Daoy (cell line): ENCODE results near the gene TAF3. TPM values are rescaled to one million over a fixed set of nuclear protein-coding genes. Genes with fewer than 3 reads are reported as not detected.

ENCODE experiments used
- DNase-seq: peaks from one replicate; pipeline ENCODE4 v3.0.0-alpha.2; 2015; ENCODE audit warnings: low read depth
- total RNA-seq: library from RNA; depleted of rRNA; stranded (reverse); fragments of >200 nt; shearing (Covaris generic); gene quantifications from 2 replicates; pipeline ENCODE4 v1.2.3, GENCODE V29; 2014

TAF3 gene
- total RNA-seq, 1 experiment from 2014 or later, result 2.1 TPM

DNA sequence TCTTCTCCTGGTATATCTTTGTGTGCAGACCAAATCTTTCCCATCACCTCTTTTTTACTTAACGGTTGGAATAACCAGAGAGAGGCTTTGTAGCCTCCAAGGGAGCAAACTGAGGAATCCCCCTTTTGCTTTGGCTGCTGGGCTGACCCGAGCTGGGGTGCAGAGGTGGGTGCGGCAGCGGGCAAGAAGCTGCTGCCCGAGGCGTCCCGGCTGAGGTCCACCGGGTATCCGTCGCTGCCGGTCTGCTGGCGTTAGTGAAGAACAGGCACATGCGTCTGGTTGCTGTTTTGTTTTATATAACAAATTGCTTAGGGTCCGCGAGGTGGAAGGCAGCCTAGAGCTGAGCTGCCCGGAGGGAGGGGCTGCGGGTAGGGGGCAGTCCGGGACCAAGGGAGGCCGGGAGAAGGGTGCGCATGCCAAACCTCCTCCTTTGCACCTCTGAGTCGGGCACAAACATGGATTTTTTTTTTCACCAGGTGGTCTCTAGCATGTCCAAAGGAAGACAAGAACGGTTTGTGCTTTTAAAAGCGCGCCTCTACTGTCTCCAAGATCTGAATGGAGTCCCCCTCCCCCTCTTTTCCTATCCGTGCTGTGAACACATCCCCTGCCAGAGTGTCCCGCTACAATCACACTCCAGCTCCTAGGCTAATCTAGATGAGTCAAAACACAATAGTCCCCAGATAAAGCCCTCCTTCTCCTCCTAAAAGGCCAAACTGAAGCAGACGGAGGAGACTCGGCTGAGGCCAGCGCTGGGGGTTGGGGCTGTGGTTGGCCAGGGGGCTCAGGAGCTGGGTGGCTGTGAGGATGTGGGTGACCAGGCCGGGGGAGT is 229.4 kb downstream of the TAF3 start:
- DNase-seq, result no peak

DNA sequence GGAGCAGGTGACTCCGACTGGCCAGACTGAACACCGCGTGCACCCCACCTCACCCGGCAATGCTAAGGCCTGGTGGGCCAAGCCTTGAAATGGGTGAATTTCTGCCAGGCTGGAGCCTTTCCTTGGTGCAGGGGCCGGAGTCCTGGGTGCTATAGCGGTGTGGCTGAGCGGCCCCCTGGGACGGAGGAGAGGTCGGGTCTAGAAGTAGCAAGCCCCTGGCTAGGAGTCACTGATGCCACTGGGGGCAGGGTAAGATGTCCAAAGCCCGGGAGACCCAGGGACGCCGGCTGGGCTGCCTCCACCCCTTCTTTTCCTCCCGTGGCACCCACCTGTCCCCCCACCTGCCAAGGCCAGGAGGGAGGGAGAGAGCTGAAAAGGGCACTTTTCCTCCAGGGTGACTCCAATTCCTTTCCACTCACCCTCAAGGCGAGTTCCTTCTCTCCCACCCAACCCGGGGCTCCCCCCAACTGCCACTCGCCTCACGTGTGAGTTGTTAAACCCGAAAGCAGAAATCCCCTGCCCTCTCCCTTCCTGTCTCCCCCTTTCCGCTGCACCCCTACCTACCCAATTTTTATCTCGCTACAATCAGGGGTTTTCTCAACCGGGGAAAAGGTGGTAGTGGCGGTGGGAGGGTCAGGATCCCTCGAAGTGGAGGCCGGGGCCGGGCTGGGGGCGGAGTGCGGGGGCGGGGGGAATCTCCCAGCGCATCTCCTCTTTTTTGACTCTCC is 230.1 kb downstream of the TAF3 start:
- DNase-seq, result no peak

DNA sequence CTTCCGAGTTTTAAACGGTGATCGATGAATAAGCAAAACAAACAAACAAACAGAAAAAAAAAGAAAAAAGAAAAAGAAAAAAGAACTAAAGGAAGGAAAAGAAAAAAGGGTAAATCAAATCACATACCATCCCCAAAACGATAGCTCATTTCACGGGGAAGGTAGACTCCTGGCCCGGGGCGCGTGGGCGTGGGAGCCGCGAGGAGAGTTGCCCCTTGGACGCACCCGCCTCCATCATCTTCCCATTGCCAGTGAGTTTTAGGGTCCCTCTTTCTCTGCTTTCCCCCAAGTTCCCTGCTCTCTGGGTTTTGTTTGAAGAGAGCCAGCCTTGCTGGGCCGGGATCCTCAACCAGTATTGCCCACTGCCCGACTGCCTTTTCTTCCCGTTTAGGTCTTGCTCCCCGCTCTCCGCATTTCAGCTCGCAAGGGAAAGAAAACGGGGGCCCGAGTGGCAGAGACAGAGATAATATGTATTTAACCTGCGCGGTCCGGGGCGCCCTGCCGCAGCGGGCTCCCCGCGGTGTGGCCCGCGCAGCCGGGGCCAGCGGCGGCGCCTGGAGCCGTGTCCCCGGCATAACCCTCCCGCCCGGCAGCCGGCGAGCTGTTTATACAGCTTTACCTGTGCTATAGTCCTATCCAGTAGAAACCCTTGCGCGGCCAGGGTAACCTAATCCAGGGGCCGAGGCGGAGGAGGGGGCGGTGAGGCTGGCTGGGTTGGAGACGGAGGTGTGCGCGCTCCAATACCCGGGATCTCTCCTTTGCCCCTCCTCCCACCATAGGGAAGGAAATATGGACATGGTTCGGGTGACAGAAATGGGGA is 230.9 kb downstream of the TAF3 start:
- no peak for DNase-seq

DNA sequence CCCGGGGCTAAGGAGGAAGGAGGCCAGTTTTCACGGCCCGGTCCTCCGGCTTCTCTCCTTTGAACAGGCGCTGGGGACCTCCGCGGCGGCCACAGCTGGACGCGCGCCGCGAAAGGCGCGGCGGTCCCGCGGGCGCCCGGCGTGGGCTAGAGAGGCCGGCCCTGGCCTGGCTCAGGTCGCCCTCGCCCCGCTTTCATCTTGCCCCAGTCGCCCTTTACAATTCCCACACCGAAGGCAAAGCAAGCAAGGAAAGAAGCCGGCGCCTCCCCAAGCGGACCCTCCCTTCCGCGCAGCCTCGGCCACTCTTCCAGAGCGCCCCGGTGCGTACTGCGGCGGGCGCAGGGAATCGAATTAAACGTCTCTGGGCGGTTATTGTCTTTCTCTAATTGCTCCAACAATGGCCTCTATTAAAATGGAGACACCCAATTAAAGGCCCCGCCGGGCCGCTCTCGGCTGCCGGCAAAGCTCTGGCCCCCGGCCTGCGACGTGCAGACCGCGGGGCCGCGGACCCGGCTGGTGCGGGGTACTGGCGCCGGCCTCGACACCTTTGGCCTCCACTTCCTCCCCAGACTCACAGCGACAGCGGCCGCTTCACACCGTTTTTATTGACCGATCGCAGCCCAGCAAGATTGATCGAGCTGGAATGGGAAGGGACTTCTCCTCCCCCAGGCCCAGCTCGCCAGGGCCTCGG is 231.7 kb downstream of the TAF3 start:
- DNase-seq, result no peak

DNA sequence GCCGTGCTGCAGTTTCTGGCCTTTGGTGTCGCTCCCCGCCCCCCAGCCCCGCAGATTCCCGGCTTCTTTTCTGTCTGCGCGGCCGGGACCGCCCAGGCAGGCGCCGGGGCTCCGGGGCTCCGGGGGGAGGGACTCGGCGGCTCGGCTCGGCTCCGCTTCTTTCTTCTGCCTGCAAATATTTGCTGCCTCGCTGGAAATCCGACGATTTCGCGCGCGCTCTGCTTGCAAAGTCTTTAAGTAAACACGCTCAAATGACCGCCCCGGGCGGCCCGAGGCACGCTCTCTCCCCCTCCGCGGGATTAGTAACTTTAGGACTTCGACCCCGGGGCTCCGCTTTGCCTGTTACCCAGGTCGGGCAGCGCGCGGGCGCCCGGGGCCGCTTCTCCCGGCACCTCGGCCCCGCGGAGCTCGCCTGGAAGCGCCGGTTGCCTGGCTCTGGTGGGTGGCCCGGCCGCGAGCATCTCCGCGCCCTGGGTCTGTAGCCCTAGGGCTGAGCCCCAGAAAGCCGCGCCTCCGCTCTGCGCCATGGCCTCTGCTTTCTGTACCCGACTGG is 232.3 kb downstream of the TAF3 start:
- DNase-seq, result peak; percentile 49

DNA sequence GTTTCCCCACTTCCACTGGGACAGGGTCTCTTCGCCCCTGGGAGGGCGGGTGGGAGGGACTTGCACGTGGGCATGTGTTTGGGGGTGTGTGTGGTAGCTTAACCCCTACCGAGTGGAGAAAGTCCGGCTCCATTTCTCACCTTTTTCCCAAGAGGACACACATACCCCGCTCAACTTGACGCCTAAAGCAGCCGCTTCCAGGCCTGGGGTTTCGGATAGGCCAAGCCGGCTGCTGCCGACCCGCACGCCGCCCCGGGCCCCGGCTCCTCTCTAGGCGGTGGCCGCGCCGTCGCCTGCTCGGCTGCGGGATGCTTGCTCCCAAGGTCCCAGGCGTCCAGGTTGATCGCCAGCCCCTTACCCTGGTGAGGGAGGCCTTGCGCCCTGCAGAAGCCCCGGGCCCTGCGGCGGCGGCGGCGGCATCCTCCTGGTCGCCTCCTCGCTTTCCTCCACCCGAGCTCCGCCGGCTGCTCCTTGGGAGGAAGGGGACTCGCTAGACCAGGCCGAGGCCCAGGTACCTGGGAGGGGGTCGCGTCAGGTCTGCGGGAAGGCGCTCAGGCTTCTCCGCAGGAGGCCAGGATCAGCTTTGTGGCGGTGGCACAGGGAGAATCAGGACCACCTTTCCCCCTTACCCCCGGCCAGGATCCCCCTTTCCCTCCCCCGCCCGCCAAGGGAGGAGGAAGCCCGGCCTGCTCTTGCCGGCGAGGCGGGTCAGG is 233.0 kb downstream of the TAF3 start:
- DNase-seq, result no peak

DNA sequence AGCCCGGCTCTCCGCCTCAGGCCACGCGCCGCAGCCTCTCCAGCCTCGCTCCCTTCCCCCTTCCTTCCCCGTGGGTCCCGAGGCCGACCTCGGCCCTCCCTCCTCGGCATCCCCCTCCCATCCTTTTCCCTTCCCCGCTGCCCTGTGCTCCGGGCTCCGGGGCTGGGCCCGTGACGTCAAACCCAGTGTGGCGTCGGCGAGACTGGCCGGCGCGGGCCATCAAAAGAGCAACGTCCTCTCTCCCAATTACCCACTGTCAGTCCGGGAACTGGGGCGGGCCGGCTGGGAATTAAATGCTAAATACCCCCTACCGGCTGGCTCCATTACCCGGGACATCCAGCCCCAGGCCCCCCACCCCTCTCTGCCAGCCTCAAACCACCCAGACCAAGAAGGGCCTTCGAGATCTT is 233.5 kb downstream of the TAF3 start:
- DNase-seq, result no peak

DNA sequence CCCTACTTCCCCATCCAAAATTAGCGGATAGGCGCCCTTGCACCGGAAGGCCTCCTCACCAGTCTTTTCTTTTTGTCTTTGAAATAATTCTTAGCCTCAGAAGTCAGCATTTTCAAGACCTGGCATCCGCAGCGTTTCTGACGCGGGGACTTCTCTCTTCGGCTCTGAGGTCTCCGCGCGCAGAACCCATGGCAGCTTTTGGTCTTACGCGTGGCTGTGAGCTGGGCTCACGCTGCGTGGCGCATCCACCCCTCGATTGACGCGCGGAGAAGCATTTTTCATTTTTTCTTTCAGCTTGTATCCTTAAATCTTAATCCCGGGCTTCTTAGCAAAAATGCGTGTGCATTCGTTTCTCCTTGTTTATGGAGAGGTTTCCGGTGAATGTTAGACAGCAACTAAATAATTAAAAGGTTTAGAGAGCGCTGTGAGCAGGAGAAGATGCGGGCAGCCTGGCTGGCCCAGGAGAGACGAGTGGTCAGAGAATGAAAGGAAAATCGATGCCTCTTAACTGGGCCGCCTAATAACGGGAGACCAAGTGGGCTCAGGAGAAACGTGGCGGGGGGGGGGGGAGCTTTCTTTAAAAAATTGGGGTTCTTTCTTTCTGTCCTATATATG is 234.1 kb downstream of the TAF3 start:
- DNase-seq, result no peak

DNA sequence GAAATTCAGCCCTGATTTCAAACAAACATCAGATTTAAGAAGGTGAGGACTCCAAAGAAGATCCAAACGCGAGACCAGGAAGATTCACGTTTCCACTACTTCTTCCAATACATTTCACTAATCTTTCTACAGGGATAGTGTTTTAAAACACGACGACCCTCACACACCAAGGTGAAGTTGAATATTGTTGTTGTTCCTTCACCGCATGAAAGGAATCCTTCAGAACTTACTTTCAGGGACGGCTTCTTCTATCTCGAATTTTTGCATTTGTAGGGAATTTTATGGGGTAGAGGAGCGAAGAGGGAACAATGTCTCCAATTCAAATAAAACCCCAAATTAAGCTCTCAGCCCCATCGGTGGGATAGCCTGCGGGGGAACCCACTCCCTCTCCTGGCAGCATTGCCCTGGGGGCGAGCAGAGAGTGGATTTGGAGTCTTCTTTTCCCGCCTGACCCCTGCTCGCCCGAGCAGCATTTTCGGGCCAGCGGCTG is 234.7 kb downstream of the TAF3 start:
- no peak for DNase-seq

DNA sequence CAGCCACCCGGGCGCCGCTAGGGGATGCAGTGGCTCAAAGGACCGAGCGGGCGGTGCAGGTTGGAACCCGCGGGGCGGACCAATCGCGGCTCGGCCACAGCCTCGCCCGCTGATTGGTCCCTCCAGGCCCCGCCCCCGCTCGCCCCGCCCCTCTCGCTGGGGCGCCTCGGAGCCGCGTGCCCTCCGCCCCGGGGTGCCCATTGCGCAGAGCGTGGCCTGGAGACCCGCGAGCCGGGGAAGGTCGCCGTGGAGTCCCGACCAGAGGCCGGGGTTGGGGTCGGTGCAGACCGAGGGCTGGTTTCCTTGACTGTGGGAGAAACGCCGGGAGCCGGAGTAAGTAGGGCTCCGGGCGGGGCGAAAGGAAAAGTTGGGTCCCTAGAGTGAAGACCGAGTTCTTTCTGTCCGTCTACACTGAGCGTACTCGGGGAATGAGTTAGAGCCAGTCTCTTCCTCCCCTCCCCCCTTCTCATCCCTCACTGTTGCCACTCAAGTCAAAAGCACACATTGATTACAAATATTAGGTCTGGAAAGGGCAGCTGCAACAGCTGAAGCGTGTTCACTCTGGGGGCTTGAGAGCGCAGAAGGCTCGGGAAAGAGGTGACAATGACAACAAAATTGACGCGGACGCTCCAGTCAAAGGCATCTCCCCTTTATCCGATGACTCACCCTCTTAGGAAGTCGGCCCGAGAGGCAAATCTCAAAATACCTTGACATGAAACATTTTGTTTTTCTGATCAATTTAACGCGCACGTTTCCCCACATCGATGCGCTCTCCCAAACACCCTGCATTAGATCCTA is 235.3 kb downstream of the TAF3 start:
- DNase-seq, result peak; percentile 91

DNA sequence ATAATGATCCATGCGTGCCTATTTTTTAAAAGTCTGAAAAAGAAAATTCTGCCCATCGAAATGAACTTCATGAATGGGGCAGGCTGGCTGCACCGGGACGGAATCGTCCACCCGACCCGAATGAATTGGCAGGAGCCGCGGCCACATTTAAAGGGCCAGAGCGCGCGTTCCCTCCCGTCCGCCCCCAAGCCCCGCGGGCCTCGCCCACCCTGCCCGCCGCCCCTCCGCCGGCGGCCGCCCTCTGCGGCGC is 235.9 kb downstream of the TAF3 start:
- peak; percentile 58 for DNase-seq

DNA sequence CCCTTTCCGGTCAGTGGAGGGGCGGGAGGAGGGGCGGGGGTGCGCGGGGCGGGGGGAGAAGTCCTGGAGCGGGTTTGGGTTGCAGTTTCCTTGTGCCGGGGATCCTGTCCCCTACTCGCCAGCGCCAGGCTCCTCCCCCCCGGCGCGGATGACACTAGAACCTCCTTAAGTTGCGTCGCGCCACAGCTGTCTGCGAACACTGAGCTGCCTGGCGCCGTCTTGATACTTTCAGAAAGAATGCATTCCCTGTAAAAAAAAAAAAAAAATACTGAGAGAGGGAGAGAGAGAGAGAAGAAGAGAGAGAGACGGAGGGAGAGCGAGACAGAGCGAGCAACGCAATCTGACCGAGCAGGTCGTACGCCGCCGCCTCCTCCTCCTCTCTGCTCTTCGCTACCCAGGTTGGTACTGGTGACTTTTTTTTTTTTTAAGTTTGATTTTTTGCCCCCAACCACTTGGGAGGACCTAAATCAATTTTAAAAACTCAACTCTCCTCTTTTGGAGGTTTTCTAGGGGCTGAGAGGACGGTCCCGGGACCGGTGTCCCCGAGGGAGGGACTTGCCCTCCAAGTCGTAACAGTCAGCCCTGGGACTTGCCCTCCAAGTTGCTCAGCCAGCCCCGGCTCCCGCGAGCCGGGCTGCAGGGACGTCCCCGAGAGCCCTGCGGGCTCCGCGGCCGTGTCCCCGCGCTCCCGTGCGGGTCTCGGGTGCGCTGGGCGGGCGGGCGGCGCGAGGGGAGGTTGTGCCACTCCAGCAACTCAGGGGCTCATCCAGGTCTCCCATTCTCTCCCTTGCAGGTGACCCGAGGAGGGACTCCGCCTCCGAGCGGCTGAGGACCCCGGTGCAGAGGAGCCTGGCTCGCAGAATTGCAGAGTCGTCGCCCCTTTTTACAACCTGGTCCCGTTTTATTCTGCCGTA is 236.4 kb downstream of the TAF3 start, which contains the start of gene GATA3:
TSS of gene GATA3 (plus strand) at position 195 of the 914 bp plus-strand sequence. CDS start 968 bp downstream, outside the sequence.
- DNase-seq, result peak; percentile 73

DNA sequence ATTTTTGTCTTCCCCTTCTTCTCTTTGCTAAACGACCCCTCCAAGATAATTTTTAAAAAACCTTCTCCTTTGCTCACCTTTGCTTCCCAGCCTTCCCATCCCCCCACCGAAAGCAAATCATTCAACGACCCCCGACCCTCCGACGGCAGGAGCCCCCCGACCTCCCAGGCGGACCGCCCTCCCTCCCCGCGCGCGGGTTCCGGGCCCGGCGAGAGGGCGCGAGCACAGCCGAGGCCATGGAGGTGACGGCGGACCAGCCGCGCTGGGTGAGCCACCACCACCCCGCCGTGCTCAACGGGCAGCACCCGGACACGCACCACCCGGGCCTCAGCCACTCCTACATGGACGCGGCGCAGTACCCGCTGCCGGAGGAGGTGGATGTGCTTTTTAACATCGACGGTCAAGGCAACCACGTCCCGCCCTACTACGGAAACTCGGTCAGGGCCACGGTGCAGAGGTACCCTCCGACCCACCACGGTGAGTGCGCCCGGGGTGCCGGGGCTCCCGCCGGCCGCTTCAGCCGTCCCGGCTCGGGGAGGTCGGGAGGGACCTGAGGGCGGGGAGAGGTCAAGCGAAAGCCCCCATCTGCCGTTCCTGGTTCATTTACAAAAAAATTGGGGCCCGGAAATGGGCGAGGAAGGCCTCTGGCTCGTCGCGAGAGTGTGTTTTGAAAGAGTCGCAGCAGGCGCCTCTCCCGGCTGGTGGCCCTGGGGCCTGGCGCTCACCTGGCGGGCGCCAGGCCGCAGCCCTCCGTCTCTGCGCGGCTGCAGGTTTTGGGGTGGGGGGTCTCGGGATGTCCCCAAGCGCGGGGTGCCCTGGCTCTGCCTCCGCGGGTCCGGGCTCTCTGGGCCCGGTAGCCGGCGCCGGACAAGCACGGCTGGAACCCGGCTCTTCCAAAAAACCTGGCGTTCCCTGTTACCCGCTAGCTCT is 237.4 kb downstream of the TAF3 start:
- no peak for DNase-seq

DNA sequence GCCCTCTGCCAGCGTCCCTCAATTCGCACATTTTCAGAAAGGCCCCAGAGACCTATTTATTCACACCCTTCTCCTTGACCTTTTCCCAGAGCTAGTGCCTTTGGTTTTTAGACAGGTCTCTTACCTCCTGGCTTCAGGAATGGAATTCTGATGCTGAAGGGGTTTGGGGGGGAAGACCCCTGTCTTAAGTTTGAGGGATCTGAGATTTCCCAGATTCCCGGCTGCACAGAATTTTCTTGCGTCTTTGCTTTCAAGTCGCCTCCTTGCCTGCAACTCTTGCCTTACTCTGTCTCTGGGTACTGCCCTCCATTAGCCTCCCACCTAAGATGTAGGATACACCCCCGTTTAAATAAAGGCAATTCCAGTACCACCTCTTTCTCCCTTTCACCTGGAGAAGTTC is 238.1 kb downstream of the TAF3 start:
- DNase-seq, result no peak

DNA sequence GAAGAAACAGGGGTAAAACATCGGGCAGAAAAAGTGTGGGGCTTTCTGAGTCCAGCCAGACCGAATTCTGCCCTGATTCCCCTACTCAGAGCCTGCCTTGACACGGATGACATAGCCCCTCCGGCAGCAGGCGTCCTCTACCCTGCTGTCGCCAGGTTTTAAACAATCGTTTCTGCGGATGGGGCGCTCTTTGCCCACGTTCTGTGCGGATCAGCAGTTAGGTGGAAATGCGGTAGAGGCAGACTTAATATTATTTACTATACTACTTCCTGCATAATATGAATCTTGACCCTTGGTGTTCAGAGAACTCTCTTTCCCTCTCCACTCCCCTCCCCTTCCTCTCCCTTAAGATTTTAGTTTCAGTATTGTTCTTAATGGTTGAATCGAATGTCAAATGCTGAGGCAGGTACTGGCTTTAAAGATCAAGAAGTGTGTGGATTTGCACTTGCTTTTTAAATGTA is 238.6 kb downstream of the TAF3 start:
- DNase-seq, result no peak

DNA sequence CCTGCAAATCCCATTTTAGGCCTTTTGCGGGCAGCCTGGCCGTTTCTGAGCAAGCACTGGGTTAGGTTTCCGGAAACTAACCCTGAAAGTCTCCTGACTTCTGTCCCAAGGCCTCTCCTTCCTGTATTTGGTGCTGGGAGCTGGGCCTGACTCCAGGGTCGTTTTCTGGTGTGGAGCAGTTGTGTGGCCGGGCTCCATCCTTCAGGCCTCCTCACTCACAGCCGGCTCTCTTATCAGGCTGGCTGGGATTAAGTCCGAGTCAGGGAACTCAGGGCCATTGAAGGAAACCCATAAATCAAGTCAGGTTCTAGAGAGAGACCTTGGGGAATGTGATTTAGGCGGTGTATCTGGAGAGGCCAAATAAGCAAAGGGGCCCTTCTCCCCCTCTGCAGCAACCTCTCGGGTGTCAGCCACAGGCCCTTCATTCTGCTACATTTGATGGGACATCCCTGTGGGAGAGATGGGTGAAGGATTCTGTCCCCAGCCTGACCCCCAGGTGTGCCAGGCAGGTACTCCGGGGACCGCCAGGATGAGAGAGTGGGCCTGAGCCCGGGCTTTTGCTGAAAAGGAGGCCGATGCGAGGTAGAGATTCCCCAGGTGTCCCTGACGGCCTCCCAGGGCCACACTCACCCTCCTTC is 239.4 kb downstream of the TAF3 start:
- DNase-seq, result no peak
